Measurements from ENCODE around the gene RARRES2.

The RARRES2 gene

DNA sequence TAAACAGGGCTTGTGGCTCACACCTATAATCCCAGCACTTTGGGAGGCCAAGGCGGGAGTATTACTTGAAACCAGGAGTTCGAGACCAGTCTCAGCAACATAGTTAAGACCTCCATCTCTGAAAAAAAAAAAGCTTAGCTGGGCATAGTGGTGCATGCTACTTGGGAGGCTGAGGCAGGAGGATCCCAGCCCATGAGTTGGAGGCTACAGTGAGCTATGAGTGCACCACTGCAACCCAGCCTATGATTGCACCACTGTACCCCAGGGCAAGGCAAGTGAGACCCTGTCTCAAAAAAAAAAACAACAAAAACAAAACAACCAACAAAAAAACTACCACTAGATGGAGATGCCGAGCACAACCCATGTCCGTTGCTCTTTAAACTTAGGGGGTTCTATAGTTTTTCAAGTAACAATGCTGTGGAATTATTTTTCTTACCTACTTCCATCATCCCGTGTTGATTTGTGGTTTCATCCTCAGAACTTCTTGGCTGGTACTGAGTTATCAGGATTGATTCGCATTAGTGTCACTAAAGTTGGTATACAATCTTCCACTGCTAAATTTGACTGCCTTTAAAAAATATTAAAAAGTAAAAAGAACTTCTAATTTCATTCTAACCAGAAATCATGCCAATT lies 15.0 kb upstream of the RARRES2 start:
- TF ChIP-seq ZNF70 (CRISPR knock-in tag; IDR thresholded peaks at IDR 0.05) = no peak
- ATAC-seq = peak; percentile 71

DNA sequence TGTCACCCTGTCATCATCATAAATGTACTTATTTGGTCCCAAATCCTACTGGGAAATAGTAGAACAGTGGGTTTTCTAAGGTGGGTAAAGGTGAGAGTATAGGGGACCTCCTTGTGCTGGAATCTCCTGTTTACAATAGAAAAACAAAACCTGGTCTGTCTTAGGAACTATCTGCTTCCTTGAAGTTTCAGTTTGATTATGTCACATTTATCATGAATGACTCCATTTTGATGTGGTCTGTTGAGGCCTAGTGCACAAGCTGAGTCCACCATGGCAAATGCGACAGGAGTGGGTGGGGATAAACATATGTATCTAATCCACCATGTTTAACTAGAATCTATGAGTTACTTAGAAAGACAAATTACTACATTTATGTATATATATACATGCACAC lies 14.2 kb upstream of the RARRES2 start:
- ATAC-seq = no peak
- TF ChIP-seq PATZ1 (CRISPR knock-in tag; IDR thresholded peaks at IDR 0.05; ENCODE audit: borderline replicate concordance) = no peak
- TF ChIP-seq BACH2 (CRISPR knock-in tag; IDR thresholded peaks at IDR 0.05; ENCODE audit: borderline replicate concordance) = no peak
- no peak for TF ChIP-seq TCF4 (CRISPR knock-in tag; IDR thresholded peaks at IDR 0.05; ENCODE audit: borderline replicate concordance)
- TF ChIP-seq ZFP30 (CRISPR knock-in tag; IDR thresholded peaks at IDR 0.05) = no peak
- TF ChIP-seq POU6F1 (CRISPR knock-in tag; IDR thresholded peaks at IDR 0.05; ENCODE audit: borderline replicate concordance, low read depth) = no peak
- TF ChIP-seq RARB (CRISPR knock-in tag; IDR thresholded peaks at IDR 0.05) = no peak
- no peak for TF ChIP-seq PPARA (CRISPR knock-in tag; IDR thresholded peaks at IDR 0.05; ENCODE audit: borderline replicate concordance)
- no peak for TF ChIP-seq ZNF8 (CRISPR knock-in tag; IDR thresholded peaks at IDR 0.05)
- TF ChIP-seq TSHZ2 (CRISPR knock-in tag; IDR thresholded peaks at IDR 0.05) = no peak
- TF ChIP-seq ZC3H10 (CRISPR knock-in tag; IDR thresholded peaks at IDR 0.05) = no peak
- no peak for TF ChIP-seq TOX (CRISPR knock-in tag; IDR thresholded peaks at IDR 0.05; ENCODE audit: borderline replicate concordance)
- TF ChIP-seq CSDC2 (CRISPR knock-in tag; IDR thresholded peaks at IDR 0.05) = no peak
- TF ChIP-seq ZNF565 (CRISPR knock-in tag; conservative IDR thresholded peaks at IDR 0.05; ENCODE audit: low read depth) = no peak

DNA sequence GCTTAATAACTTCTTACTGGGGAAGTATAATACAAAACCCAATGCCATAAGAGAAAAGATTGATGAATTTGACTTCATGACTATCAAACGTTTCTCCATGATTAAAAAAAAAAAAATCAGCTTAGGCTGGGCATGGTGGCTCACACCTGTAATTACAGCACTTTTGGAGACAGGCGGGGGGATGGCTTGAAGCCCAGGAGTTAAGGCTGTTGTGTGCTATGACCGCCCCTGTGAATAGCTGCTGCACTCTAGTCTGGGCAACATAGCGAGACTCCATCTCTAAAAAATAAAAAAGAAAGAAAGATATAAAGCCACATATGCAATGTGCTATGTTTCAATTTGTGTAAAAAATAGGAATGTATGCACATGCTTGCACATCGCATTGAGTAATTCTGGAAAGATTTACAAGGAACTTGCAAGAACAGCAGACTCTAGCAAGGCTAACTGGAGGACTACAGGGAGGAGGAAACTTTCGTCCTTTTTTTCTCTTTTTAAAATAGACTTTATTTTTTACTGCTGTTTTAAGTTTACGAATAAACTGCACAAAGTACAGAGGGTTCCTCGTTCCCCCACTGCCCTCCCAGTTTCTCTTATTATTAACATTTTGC lies 10.3 kb upstream of the RARRES2 start:
- peak; percentile 21; the same call in 1 of the 3 replicates for ATAC-seq
- TF ChIP-seq CSDC2 (CRISPR knock-in tag; IDR thresholded peaks at IDR 0.05) (no peak), CSRNP3 (CRISPR knock-in tag; IDR thresholded peaks at IDR 0.05) (no peak), ARNTL (CRISPR knock-in tag; IDR thresholded peaks at IDR 0.05; ENCODE audit: borderline replicate concordance, low read depth) (no peak), ISL1 (CRISPR knock-in tag; IDR thresholded peaks at IDR 0.05) (no peak), TSHZ2 (CRISPR knock-in tag; IDR thresholded peaks at IDR 0.05) (no peak), SNAI2 (CRISPR knock-in tag; IDR thresholded peaks at IDR 0.05) (no peak), ZNF565 (CRISPR knock-in tag; conservative IDR thresholded peaks at IDR 0.05; ENCODE audit: low read depth) (no peak), PPARA (CRISPR knock-in tag; IDR thresholded peaks at IDR 0.05; ENCODE audit: borderline replicate concordance) (no peak)

All from SK-N-SH treated with all-trans-retinoic acid at 6 μM for 48 hours (cell line).